HepG2 (cell line): Measurements from ENCODE around the gene CLRN2. TPM values are rescaled to one million over a fixed set of nuclear protein-coding genes. Genes with fewer than 3 reads are reported as not detected.
A peak's percentile ranks its signal among the peaks of the same experiment; 100 is the strongest.

Experiments used
- AHDC1 ChIP-seq: sonication (generic); formaldehyde crosslinking; IDR thresholded peaks from 2 replicates; pipeline ENCODE4 v1.5.1; 2020; ENCODE audit warnings: mild to moderate bottlenecking, missing genetic modification reagents, borderline replicate concordance
- EP300 ChIP-seq, 3 experiments: sonication (generic) in 1 of 3; formaldehyde crosslinking in 1 of 3; IDR thresholded peaks; 2 replicates each; pipeline versions ENCODE4 v1.5.1 to v1.6.1; 2011 to 2020; ENCODE audit warnings: low read depth in 2 of 3, low read length in 2 of 3, borderline replicate concordance in 1 of 3, improper control_type of control experiment in 1 of 3, mild to moderate bottlenecking in 1 of 3, missing genetic modification reagents in 1 of 3, moderate library complexity in 1 of 3
- ESRRA ChIP-seq: sonication (generic); formaldehyde crosslinking; IDR thresholded peaks from 2 replicates; pipeline ENCODE4 v1.5.1; 2020; ENCODE audit warnings: mild to moderate bottlenecking, low read depth, missing genetic modification reagents
- FOXA1 ChIP-seq, 2 experiments: fragments of 450-650 bp in 1 of 2; sonication (generic) in 1 of 2; formaldehyde crosslinking in 1 of 2; IDR thresholded peaks; 2 replicates each; pipeline versions ENCODE4 v1.4.0 to v1.6.1; 2016 to 2020; ENCODE audit warnings: missing genetic modification reagents in 1 of 2
- FOXP4 ChIP-seq: sonication (generic); formaldehyde crosslinking; IDR thresholded peaks from 2 replicates; pipeline ENCODE4 v1.4.0; 2020; ENCODE audit warnings: missing genetic modification reagents
- GFI1 ChIP-seq: sonication (generic); formaldehyde crosslinking; IDR thresholded peaks from 2 replicates; pipeline ENCODE4 v1.5.0; 2020; ENCODE audit warnings: missing genetic modification reagents, mild to moderate bottlenecking, borderline replicate concordance
- HDAC2 ChIP-seq: sonication (generic); formaldehyde crosslinking; IDR thresholded peaks from 2 replicates; pipeline ENCODE4 v1.4.0; 2020; ENCODE audit warnings: missing genetic modification reagents
- LCORL ChIP-seq, 2 experiments: fragments of 450-650 bp in 1 of 2; sonication (generic) in 1 of 2; formaldehyde crosslinking in 1 of 2; IDR thresholded peaks; 2 replicates each; pipeline versions ENCODE4 v1.5.0 to v1.6.1; 2017 to 2020; ENCODE audit warnings: antibody characterized with exemption in 1 of 2, missing genetic modification reagents in 1 of 2
- PATZ1 ChIP-seq: sonication (generic); formaldehyde crosslinking; IDR thresholded peaks from 2 replicates; pipeline ENCODE4 v1.4.0; 2020; ENCODE audit warnings: missing genetic modification reagents
- PITX1 ChIP-seq: sonication (generic); formaldehyde crosslinking; IDR thresholded peaks from 2 replicates; pipeline ENCODE4 v1.5.1; 2020; ENCODE audit warnings: mild to moderate bottlenecking, missing genetic modification reagents
- SOX6 ChIP-seq, 2 experiments: fragments of 450-650 bp in 1 of 2; sonication (generic) in 1 of 2; formaldehyde crosslinking in 1 of 2; IDR thresholded peaks; 2 replicates each; pipeline versions ENCODE4 v1.4.0 to v1.6.1; 2017 to 2020; ENCODE audit warnings: antibody characterized with exemption in 1 of 2, mild to moderate bottlenecking in 1 of 2, missing genetic modification reagents in 1 of 2
- TCF7 ChIP-seq: sonication (generic); IDR thresholded peaks from 2 replicates; pipeline ENCODE4 v1.6.1; 2016; ENCODE audit warnings: antibody characterized with exemption, low read depth
- ZC3H4 ChIP-seq: sonication (generic); formaldehyde crosslinking; IDR thresholded peaks from 2 replicates; pipeline ENCODE4 v1.4.0; 2020; ENCODE audit warnings: missing genetic modification reagents, borderline replicate concordance
- ZNF24 ChIP-seq: fragments of 450-650 bp; IDR thresholded peaks from 2 replicates; pipeline ENCODE4 v1.6.1; 2017; ENCODE audit warnings: antibody characterized with exemption, mild to moderate bottlenecking
- polyA plus RNA-seq, 8 experiments: library from polyadenylated mRNA; depleted of rRNA in 3 of 8; stranded (reverse) in 7 of 8; unstranded in 1 of 8; fragments of >200 nt; fragmentation: Illumina TruSeq in 4 of 8; extraction: Trizol in 4 of 8; gene quantifications; 2 replicates each; pipeline versions ENCODE4 v1.2.1 to v1.2.3, GENCODE V29; 2011 to 2016; ENCODE audit warnings: low read depth in 4 of 8, missing spikeins in 1 of 8, mixed read lengths in 1 of 8; ENCODE audit not compliant: insufficient read depth in 1 of 8
- total RNA-seq, 5 experiments: library from RNA; depleted of rRNA; stranded (reverse); fragments of >200 nt; fragmentation: Illumina TruSeq; extraction: Trizol; gene quantifications; 2 replicates each; pipeline ENCODE4 v1.2.3, GENCODE V29; 2016; ENCODE audit warnings: low read depth in 1 of 5

Gene CLRN2
- total and polyA plus RNA-seq, 2 of the 13 experiments (the other 11 are each of a cell fraction or from before 2014, with no cell fraction given): not detected

GRCh38 chr4:17556498-17556897 lies 41.5 kb downstream of the CLRN2 start (continued):
- TF ChIP-seq HDAC2 (CRISPR knock-in tag) (peak; percentile 37; the same call in 1 of the 2 replicates), SOX6 (IDR thresholded peaks at IDR 0.05) (no peak), SOX6 (CRISPR knock-in tag; IDR thresholded peaks at IDR 0.05) (peak; percentile 83; the same call in 1 of the 2 replicates), FOXA1 (IDR thresholded peaks at IDR 0.05) (peak; percentile 52; the same call in 1 of the 2 replicates), FOXA1 (CRISPR knock-in tag; IDR thresholded peaks at IDR 0.05) (no peak), GFI1 (peak; percentile 92; the same call in 1 of the 2 replicates), AHDC1 (CRISPR knock-in tag) (peak; percentile 66; the same call in 1 of the 2 replicates), PATZ1 (CRISPR knock-in tag) (peak; percentile 20; the same call in 1 of the 2 replicates), TCF7 (peak; percentile 88), ESRRA (CRISPR knock-in tag) (no peak), EP300 (IDR thresholded peaks at IDR 0.05; ENCODE audit: low read depth in 2 of 2, low read length in 2 of 2) (peak in 1 of 2 experiments; percentile 86; a peak in 2 of 4 replicates), EP300 (CRISPR knock-in tag; IDR thresholded peaks at IDR 0.05; ENCODE audit: borderline replicate concordance) (no peak), ZC3H4 (no peak), LCORL (IDR thresholded peaks at IDR 0.05) (peak; percentile 37; the same call in 1 of the 2 replicates), LCORL (CRISPR knock-in tag; IDR thresholded peaks at IDR 0.05) (no peak), FOXP4 (CRISPR knock-in tag) (peak; percentile 81), ZNF24 (peak; percentile 79; the same call in 1 of the 2 replicates), PITX1 (CRISPR knock-in tag) (peak; percentile 21; the same call in 1 of the 2 replicates)
